Upper lobe of left lung (tissue), 6 donors: ENCODE measurements around the gene ST6GALNAC3. TPM values are rescaled to one million over a fixed set of nuclear protein-coding genes. Genes with fewer than 3 reads are reported as not detected.
"Not testable (repeated sequence)": the region's sequence is repeated elsewhere in the genome, so short reads cannot be mapped to it uniquely, and the experiment has no call there.

Source experiments
- ATAC-seq, 2 donors: fragments of 200-7000 bp; cut with Tn5 transposase; one replicate each; pipeline ENCODE4 v1.9.1; 2022; ENCODE audit warnings: mild to moderate bottlenecking in 2 of 2, moderate library complexity in 2 of 2; ENCODE audit not compliant: low FRiP score in 2 of 2
- DNase-seq, 2 donors: peaks; one replicate each; pipeline ENCODE4 v3.0.0-alpha.2; 2019 to 2020
- H3K27ac ChIP-seq, 4 donors: fragments of 200-600 bp; sonication (generic); one replicate each; pipeline ENCODE4 v1.5.1; 2016 to 2019
- H3K27me3 ChIP-seq, 4 donors: fragments of 200-600 bp; sonication (generic); one replicate each; pipeline ENCODE4 v1.5.1; 2017 to 2019
- H3K36me3 ChIP-seq, 4 donors: fragments of 200-600 bp; sonication (generic); one replicate each; pipeline ENCODE4 v1.5.1; 2016 to 2019
- H3K4me1 ChIP-seq, 4 donors: fragments of 200-600 bp; sonication (generic); one replicate each; pipeline ENCODE4 v1.5.1; 2018 to 2019
- H3K4me3 ChIP-seq, 4 donors: fragments of 200-600 bp; sonication (generic); one replicate each; pipeline ENCODE4 v1.5.1; 2017 to 2019; ENCODE audit warnings: mild to moderate bottlenecking in 2 of 4, moderate library complexity in 1 of 4
- H3K9me3 ChIP-seq, 4 donors: fragments of 200-600 bp; sonication (generic); one replicate each; pipeline ENCODE4 v1.5.1; 2018 to 2019
- CTCF ChIP-seq, 6 experiments: fragments of 450-650 bp in 4 of 6; fragments of 200-600 bp in 2 of 6; sonication (generic) in 2 of 6; IDR thresholded peaks; one replicate each; pipeline ENCODE4 v1.5.1; 2016 to 2019; ENCODE audit warnings: antibody characterized with exemption in 6 of 6
- EP300 ChIP-seq, 4 donors: sonication (generic); formaldehyde crosslinking; IDR thresholded peaks; one replicate each; pipeline ENCODE4 v1.5.1; 2017; ENCODE audit warnings: antibody characterized with exemption in 4 of 4, control low read depth in 2 of 4
- POLR2A ChIP-seq, 4 donors: fragments of 450-650 bp; IDR thresholded peaks; one replicate each; pipeline ENCODE4 v1.5.1; 2016 to 2017; ENCODE audit warnings: antibody characterized with exemption in 4 of 4, mild to moderate bottlenecking in 2 of 4
- POLR2AphosphoS5 ChIP-seq, 2 donors: sonication (generic); formaldehyde crosslinking; IDR thresholded peaks; one replicate each; pipeline ENCODE4 v1.5.1; 2017; ENCODE audit warnings: antibody characterized with exemption in 2 of 2
- WGBS, 2 donors: methylation state at CpG; one replicate each; pipeline ENCODE4 v1.1.5; 2017 to 2018; 5-methylcytosine and 5-hydroxymethylcytosine counted together
- total RNA-seq, 6 donors: library from RNA; depleted of rRNA in 4 of 6; stranded (reverse); fragments of >200 nt in 4 of 6; gene quantifications; one replicate each; pipeline versions ENCODE4 v1.1.0 to v1.2.1, GENCODE V29; 2016 to 2021
- donor health status: DM: no; HTN: no; CAD: no; lungs with moderate emphysema.
- donor health status: DM: no; HTN: yes; CAD: no; lungs with severe emphysema.

The ST6GALNAC3 gene
- total RNA-seq, 6 donors from 2014 or later, result 5.8 to 13.1 (median 11.3) TPM

- no peaks in the 10 kb centered on the region for H3K36me3 ChIP-seq
- H3K9me3 ChIP-seq, result no peaks in the 10 kb centered on the region
- no peak overlapping the region for H3K4me3 ChIP-seq
- H3K27me3 ChIP-seq, result no peaks in the 10 kb centered on the region
- TF ChIP-seq CTCF (IDR thresholded peaks at IDR 0.05) (no peak), POLR2A (IDR thresholded peaks at IDR 0.05) (no peak), EP300 (IDR thresholded peaks at IDR 0.05) (no peak), POLR2AphosphoS5 (IDR thresholded peaks at IDR 0.05) (no peak)
- no peaks in the 10 kb centered on the region for H3K4me1 ChIP-seq
- no peak for DNase-seq
- WGBS, 2 donors, result 85 to 89% methylated on average over 8 of the region's 8 CpGs
- ATAC-seq, result no peak
- H3K27ac ChIP-seq, result no peak overlapping the region
Observed at GRCh38 chr1:76093522-76094312, 19.2 kb downstream of the ST6GALNAC3 start.

GRCh38 chr1:76095802-76096201 is 21.3 kb downstream of the ST6GALNAC3 start:
- Histone ChIP-seq H3K36me3 (no peaks in the 10 kb centered on the region), H3K27me3 (no peaks in the 10 kb centered on the region), H3K4me1 (no peaks in the 10 kb centered on the region), H3K27ac (no peak overlapping the region), H3K9me3 (no peaks in the 10 kb centered on the region), H3K4me3 (no peak overlapping the region)
- WGBS, 2 donors, result 72 to 83% methylated on average over 5 of the region's 5 CpGs
- TF ChIP-seq EP300 (IDR thresholded peaks at IDR 0.05) (no peak), POLR2A (IDR thresholded peaks at IDR 0.05) (no peak), POLR2AphosphoS5 (IDR thresholded peaks at IDR 0.05) (no peak), CTCF (IDR thresholded peaks at IDR 0.05) (no peak)
- DNase-seq, result no peak
- no peak for ATAC-seq

GRCh38 chr1:76097064-76097463 is 22.5 kb downstream of the ST6GALNAC3 start:
- H3K36me3 ChIP-seq, DNase-seq, H3K27ac ChIP-seq, ATAC-seq, H3K4me3 ChIP-seq, H3K27me3 ChIP-seq, H3K9me3 ChIP-seq, H3K4me1 ChIP-seq: not testable (repeated sequence)
- 93 to 94% methylated on average over 8 of the region's 8 CpGs for WGBS, 2 donors

- no peaks in the 10 kb centered on the region for H3K36me3 ChIP-seq
- TF ChIP-seq EP300 (IDR thresholded peaks at IDR 0.05) (no peak), POLR2A (IDR thresholded peaks at IDR 0.05) (no peak), POLR2AphosphoS5 (IDR thresholded peaks at IDR 0.05) (no peak), CTCF (IDR thresholded peaks at IDR 0.05) (no peak)
- no peak overlapping the region for H3K4me3 ChIP-seq
- DNase-seq, result no peak
- no peak overlapping the region for H3K27ac ChIP-seq
- no peaks in the 10 kb centered on the region for H3K9me3 ChIP-seq
- H3K27me3 ChIP-seq, result no peaks in the 10 kb centered on the region
- peaks cover 0 to 7% (median 2%) of the 10 kb centered on the region in 4 donors for H3K4me1 ChIP-seq
- 92 to 95% methylated on average over 3 of the region's 3 CpGs for WGBS, 2 donors
- no peak for ATAC-seq
Observed at GRCh38 chr1:76098845-76099244, 24.3 kb downstream of the ST6GALNAC3 start.

GRCh38 chr1:76101548-76101947 is 27.0 kb downstream of the ST6GALNAC3 start:
- Histone ChIP-seq H3K4me1 (peaks cover 0 to 7% (median 2%) of the 10 kb centered on the region in 4 donors), H3K4me3 (no peak overlapping the region), H3K9me3 (no peaks in the 10 kb centered on the region), H3K27me3 (no peaks in the 10 kb centered on the region), H3K27ac (no peak overlapping the region), H3K36me3 (no peaks in the 10 kb centered on the region)
- no peak for ATAC-seq
- TF ChIP-seq POLR2A (IDR thresholded peaks at IDR 0.05) (no peak), POLR2AphosphoS5 (IDR thresholded peaks at IDR 0.05) (no peak), EP300 (IDR thresholded peaks at IDR 0.05) (no peak), CTCF (IDR thresholded peaks at IDR 0.05) (no peak)
- 51 to 53% methylated on average over 4 of the region's 4 CpGs for WGBS, 2 donors
- no peak for DNase-seq
